Rectal smooth muscle tissue (tissue), 1 donor: ENCODE measurements around the gene ZBTB7C.

Experiments
- H3K27ac ChIP-seq: one replicate; pipeline ENCODE4 v1.7.0; 2013; ENCODE audit warnings: low read depth, low read length, inconsistent platforms
- H3K27me3 ChIP-seq: one replicate; pipeline ENCODE4 v1.7.0; 2013; ENCODE audit warnings: low read length; ENCODE audit not compliant: control insufficient read depth, insufficient read depth
- H3K36me3 ChIP-seq: one replicate; pipeline ENCODE4 v1.7.0; 2013; ENCODE audit warnings: low read length; ENCODE audit not compliant: control insufficient read depth, insufficient read depth
- H3K4me1 ChIP-seq: one replicate; pipeline ENCODE4 v1.7.0; 2013; ENCODE audit warnings: low read length; ENCODE audit not compliant: control insufficient read depth, insufficient read depth
- H3K4me3 ChIP-seq: one replicate; pipeline ENCODE4 v1.7.0; 2013; ENCODE audit warnings: low read length
- H3K9ac ChIP-seq: one replicate; pipeline ENCODE4 v1.7.0; 2013; ENCODE audit warnings: low read length

Gene ZBTB7C

DNA sequence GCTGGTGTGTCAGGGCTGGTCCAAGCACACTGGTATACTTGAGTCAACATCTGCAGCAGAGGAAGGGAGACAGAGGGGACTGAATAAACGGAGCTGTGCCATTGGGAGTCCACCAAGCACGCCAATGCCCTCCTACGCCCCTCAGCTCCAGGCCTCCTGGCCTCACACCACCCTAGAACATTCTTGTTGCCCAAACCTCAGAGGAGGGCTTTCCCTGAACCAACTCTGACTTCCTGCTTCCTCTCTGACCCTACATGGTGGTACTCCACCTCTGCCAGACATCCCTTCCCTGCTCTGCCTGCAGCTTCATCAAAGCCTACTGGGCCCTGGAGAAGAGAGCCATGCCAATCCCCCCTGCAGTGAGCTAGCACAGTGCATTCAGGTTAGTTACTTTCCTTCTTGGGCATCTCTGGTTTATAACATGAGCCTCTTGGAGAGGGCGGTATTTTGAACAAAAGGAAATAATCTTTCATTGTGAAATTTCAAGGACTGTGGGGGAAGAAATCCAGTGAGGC, 54.4 kb downstream of the ZBTB7C start:
- Histone ChIP-seq H3K4me1 (no peaks in the 10 kb centered on the region), H3K27me3 (peaks cover 2% of the 10 kb centered on the region), H3K36me3 (no peaks in the 10 kb centered on the region), H3K27ac (no peak overlapping the region), H3K9ac (no peak overlapping the region), H3K4me3 (no peak overlapping the region)

DNA sequence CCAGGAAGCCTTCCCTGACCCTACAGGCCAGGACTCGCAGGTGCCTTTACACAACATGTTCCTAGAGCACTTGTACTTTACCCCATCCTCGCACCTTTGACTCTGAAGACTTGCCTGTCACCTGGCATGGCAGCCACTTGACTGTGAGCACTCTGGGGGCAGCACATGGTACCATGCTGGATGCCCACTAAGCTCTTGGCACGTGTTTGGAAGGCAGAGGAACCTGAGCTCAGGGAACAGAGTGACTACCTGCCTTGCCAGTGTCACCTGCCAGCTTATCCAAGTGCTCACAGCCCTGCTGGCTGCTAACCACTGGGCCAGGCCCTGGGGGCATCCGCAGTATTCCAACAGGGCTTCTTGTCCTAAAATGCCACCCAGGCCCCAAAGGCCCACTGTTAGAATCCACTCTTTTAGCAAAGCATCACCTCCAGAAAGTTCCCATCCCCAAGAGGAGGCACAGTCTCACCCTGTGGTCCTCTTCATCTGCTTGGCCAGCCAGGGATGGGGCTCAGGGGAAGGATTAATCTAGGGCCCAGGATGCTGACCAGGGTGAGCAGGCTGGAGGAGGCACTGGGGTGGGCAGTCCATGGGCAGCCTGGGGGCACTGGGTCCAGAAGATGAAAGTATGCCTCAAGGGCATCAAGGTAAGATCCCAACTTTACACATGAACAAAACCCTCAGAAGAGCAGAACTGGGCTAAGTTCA, 57.0 kb downstream of the ZBTB7C start:
- no peaks in the 10 kb centered on the region for H3K4me1 ChIP-seq
- no peak overlapping the region for H3K27ac ChIP-seq
- no peak overlapping the region for H3K4me3 ChIP-seq
- peaks cover 2% of the 10 kb centered on the region for H3K27me3 ChIP-seq
- H3K36me3 ChIP-seq = no peaks in the 10 kb centered on the region
- H3K9ac ChIP-seq = no peak overlapping the region

DNA sequence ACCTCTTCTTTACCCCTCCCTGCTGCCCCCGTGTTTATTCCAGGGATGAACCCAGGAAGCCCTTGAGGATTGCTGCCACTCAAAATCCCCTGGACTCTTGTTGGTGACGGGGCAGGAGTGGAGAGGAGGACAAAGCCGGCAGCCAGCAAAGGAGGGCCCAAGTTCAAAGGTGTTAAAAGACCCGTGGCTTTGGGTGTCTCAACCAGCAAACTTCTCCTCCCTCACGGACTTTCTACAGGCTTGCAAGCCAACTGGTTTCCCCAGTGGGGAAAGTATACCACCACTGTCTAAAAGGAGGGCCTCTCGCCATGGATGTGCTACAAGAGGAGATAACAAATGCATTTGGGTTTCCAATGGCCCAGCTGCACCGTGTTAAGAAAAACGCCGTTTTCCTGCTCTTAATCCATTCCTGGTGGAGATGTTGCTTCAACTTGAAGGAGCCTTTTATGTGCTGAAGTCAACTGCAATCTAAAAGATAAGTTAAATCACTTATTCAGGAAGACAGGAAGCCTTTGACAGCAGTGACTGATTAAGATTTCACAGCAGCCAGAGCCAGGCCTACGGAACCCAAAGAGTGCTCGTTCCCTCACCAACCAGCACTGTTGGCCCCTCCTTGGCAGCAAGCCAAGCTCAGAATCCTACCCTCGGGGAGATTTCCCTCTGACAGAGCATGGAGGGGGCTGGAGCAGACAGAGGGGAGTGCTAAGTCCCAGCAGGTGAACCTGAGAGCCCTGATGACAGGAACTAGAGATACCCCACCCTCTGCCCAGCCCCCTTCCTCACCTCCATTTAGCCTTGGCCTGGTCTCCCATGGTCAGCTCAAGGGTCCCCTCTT, 57.8 kb downstream of the ZBTB7C start:
- H3K36me3 ChIP-seq = no peaks in the 10 kb centered on the region
- H3K4me1 ChIP-seq = no peaks in the 10 kb centered on the region

DNA sequence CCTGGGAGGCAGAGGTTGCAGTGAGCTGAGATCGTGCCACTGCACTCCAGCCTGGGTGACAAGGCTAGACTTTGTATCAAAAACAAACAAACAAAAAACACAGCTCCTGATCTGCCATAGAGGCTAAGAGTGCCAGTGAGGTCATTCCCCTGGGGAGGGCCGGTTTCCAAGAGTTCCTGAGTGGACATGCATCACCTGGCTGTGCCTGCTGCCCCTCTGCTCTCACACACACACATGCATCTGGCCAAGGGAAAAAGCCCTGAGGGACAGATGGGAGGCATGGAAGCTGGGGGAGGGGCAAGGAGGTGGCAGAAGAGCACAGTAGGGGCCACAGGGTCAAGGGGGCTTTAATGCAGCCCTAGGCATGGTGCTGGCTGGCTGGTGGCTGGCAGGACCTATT, 60.4 kb downstream of the ZBTB7C start:
- no peaks in the 10 kb centered on the region for H3K36me3 ChIP-seq
- H3K27me3 ChIP-seq = no peaks in the 10 kb centered on the region
- no peak overlapping the region for H3K4me3 ChIP-seq
- H3K9ac ChIP-seq = no peak overlapping the region
- H3K27ac ChIP-seq = no peak overlapping the region
- no peaks in the 10 kb centered on the region for H3K4me1 ChIP-seq

More for the DNA sequence above, 57.8 kb downstream of the ZBTB7C start:
- no peak overlapping the region for H3K9ac ChIP-seq
- peaks cover 2% of the 10 kb centered on the region for H3K27me3 ChIP-seq
- H3K4me3 ChIP-seq = no peak overlapping the region
- H3K27ac ChIP-seq = no peak overlapping the region

DNA sequence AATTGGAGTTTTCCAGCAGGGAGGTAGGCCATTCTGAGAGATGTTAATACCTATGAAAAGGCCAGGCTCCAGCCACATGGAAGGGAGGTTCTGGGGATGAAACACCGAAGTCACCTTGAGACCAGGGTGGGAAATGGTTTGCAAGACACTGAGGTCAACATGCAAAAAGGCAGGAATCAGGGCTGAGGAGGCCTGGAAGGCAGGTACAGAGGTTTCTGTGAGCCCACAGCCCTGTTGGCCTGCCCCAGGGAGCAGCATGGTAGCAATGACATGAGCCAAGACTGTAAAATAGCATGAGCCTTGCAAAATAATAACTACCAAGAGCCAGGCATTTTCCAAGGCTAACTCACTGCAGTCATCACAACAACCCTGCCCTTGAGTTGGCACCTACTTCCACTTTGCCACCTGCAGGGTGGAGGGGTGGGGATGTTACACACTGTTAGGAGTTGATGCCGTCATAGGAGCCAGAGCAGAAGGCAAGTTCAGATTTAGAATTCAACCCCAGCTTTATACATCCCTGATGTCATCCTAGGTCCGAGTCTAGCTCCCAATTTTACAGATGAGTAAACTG, 61.3 kb downstream of the ZBTB7C start:
- Histone ChIP-seq H3K27ac (no peak overlapping the region), H3K4me1 (peaks cover 2% of the 10 kb centered on the region), H3K27me3 (no peaks in the 10 kb centered on the region), H3K36me3 (no peaks in the 10 kb centered on the region), H3K9ac (no peak overlapping the region), H3K4me3 (no peak overlapping the region)

DNA sequence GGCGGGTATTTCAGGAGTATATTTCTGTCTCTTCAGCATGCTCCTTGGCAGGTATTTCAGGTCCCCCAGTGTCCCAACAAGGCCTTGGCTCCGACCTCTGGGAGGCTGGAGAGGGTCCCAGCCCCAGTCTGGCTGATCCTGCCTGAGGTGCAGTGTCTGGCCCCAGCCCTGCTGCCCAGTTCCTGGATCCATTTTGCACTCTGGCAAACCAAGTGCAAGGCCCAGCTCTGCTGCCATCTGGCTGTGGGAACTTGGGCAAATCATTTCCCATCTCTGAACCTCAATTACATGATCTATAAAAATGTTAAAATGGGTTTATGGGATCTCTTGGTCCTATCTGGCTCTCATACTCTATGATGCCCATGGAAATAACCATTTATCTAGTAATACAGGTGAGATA, 63.6 kb downstream of the ZBTB7C start:
- no peak overlapping the region for H3K9ac ChIP-seq
- H3K4me3 ChIP-seq = no peak overlapping the region
- H3K27me3 ChIP-seq = no peaks in the 10 kb centered on the region
- H3K27ac ChIP-seq = no peak overlapping the region
- H3K4me1 ChIP-seq = peaks cover 9% of the 10 kb centered on the region
- H3K36me3 ChIP-seq = no peaks in the 10 kb centered on the region

DNA sequence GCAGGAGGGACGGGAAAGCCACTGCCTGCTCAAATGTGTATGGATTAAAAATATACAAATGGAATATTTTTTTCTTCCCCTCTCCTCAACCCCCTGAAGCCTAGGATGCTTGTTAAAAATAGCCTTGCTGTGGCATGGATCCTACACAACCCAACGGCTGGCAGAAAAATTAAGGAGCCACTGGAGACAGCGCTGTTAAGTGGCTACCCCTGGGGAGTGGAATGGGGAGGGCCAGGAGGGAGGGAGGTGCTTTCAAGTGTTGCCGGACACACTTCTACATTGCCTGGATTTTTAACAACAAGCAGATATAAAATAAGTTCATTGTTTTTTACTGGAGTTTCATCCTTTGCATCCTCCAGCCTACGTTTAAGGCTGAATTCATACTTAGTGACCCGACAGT, 66.6 kb downstream of the ZBTB7C start:
- Histone ChIP-seq H3K36me3 (no peaks in the 10 kb centered on the region), H3K27me3 (no peaks in the 10 kb centered on the region), H3K9ac (no peak overlapping the region), H3K4me1 (peaks cover 9% of the 10 kb centered on the region), H3K27ac (no peak overlapping the region), H3K4me3 (peak overlapping the region; percentile 11)

DNA sequence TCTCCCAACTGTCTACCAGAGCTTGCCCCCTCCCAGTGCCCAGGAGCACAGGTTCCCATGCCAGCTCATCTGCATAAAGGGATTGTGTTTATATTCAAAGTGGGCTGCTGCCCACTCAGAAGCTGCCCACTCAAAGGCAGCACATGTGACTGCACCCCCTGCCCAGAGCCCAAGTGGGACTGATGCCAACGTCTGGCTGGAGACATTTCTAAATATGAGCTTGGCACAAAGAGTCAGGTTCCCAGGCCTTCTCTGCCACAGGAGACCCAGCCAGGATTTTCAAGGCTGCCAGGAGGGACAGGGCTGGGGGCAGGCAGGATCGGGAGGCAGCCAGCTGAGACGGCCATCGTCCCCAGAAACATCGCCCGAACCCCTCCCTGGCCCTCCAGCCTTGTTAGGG, 67.1 kb downstream of the ZBTB7C start:
- Histone ChIP-seq H3K9ac (no peak overlapping the region), H3K4me3 (peak overlapping the region; percentile 11), H3K36me3 (no peaks in the 10 kb centered on the region), H3K27me3 (no peaks in the 10 kb centered on the region), H3K4me1 (peaks cover 9% of the 10 kb centered on the region), H3K27ac (no peak overlapping the region)

DNA sequence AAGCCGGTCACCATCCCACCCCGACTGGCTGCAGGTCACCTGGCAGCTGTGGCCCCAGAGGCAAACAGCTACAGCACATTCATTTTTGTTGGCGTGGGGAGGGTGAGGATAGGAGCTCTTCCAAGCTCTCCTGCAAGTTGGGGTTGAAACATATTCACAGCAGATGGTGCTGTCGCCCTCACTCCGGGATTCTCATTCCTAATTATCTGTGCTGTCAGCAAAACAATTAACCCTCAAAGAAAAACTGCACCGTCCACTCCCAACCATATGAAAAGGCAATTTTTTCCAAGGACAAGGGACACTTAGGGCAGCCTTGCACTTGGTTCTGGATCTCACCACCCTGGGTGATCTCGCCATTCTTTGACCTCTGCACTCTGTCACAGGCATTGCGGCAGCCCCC, 68.6 kb downstream of the ZBTB7C start:
- Histone ChIP-seq H3K27ac (no peak overlapping the region), H3K27me3 (no peaks in the 10 kb centered on the region), H3K4me1 (peaks cover 9% of the 10 kb centered on the region), H3K4me3 (no peak overlapping the region), H3K36me3 (no peaks in the 10 kb centered on the region), H3K9ac (no peak overlapping the region)

DNA sequence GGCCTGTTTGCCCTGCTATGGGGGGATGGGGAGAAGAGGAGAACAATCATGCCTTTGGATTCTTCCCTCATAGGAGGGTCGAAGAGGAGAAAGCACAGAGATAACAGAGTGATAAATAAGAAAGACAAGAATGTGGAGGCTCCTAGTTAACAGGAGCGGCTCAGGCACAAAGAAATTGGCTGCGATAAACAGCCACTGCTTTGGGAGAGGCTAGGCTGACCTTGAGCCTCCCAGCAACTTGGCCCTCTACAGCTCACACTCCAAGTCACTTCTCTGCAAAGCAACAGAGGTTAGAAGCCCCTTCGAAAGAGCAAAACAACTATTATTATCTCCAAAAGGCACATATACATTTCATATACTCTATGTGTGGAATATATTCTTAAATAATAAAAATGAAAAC, 69.5 kb downstream of the ZBTB7C start:
- Histone ChIP-seq H3K4me3 (no peak overlapping the region), H3K36me3 (no peaks in the 10 kb centered on the region), H3K4me1 (peaks cover 9% of the 10 kb centered on the region), H3K9ac (no peak overlapping the region), H3K27ac (no peak overlapping the region), H3K27me3 (no peaks in the 10 kb centered on the region)

DNA sequence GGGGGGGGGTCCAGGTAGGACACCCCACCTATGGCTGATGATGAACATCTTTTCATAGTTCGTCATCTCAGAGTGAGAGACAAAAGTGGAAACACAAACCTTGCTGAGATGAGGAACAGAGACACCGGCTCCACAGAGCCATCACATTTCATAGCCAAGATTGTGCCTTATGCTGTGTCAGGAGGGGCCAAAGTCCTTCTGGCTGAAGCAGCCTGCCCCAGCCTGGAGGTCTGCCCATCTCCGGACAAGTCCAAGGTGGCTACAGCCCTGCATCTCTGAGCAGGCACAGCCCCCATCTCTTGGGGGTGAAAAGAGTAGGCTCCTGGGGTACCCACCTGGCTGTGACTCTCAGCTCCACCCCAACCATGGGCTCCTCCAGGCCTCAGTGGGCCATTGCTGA, 70.3 kb downstream of the ZBTB7C start:
- no peaks in the 10 kb centered on the region for H3K36me3 ChIP-seq
- H3K27me3 ChIP-seq = no peaks in the 10 kb centered on the region
- H3K4me3 ChIP-seq = no peak overlapping the region
- peaks cover 9% of the 10 kb centered on the region for H3K4me1 ChIP-seq
- H3K9ac ChIP-seq = no peak overlapping the region
- H3K27ac ChIP-seq = no peak overlapping the region

DNA sequence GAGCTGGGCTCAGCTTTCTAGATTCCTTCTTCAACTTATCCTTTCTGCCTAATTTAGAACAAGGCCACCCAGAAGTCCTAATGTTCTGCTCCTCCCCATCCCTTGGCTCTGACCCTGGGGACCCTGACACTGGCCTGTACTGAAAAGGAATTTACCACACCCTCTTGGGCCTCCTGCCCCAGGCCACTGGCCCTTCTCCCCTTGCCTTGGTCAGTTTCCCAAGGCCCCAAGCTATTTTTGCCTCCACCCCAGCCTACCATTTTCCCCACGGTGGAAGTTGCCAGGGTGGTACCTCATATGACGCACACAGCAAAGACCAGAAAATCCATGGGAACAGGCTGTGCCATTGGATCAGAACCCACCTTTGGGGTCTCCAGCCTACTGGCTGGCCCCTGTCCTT, 72.1 kb downstream of the ZBTB7C start:
- Histone ChIP-seq H3K9ac (no peak overlapping the region), H3K4me3 (no peak overlapping the region), H3K4me1 (no peaks in the 10 kb centered on the region), H3K27ac (no peak overlapping the region), H3K36me3 (no peaks in the 10 kb centered on the region), H3K27me3 (no peaks in the 10 kb centered on the region)
